GM23338 (cell line): Measurements from ENCODE around the gene CCBE1. TPM values are rescaled to one million over a fixed set of nuclear protein-coding genes. Genes with fewer than 3 reads are reported as not detected.

Experiments
- ATAC-seq: fragments of 200-7000 bp; cut with Tn5 transposase; 3 replicates; pipeline ENCODE4 v1.9.1; 2020
- DNase-seq: peaks from one replicate; pipeline ENCODE4 v3.0.0-alpha.2; 2015; ENCODE audit warnings: low spot score
- H2AFZ ChIP-seq: fragments of 200-600 bp; sonication (generic); 2 replicates; pipeline ENCODE4 v1.8.0; 2016; ENCODE audit warnings: antibody characterized with exemption, mild to moderate bottlenecking, moderate library complexity
- H3F3A ChIP-seq: fragments of 200-600 bp; sonication (generic); replicated peaks from 2 replicates; pipeline ENCODE4 v1.8.0; 2017; ENCODE audit warnings: antibody characterized with exemption, mixed run types, low read depth
- H3K27ac ChIP-seq: fragments of 200-600 bp; sonication (generic); 2 replicates; pipeline ENCODE4 v1.6.1; 2016; ENCODE audit warnings: low read depth
- H3K27me3 ChIP-seq: fragments of 200-600 bp; sonication (generic); 2 replicates; pipeline ENCODE4 v1.8.0; 2016; ENCODE audit warnings: mild to moderate bottlenecking, mixed run types, moderate library complexity; ENCODE audit not compliant: insufficient read depth
- H3K36me3 ChIP-seq: fragments of 200-600 bp; sonication (generic); 2 replicates; pipeline ENCODE4 v1.8.0; 2016; ENCODE audit warnings: mild to moderate bottlenecking; ENCODE audit not compliant: insufficient read depth
- H3K4me1 ChIP-seq: fragments of 200-600 bp; sonication (generic); 2 replicates; pipeline ENCODE4 v1.8.0; 2016; ENCODE audit warnings: mild to moderate bottlenecking, moderate library complexity; ENCODE audit not compliant: insufficient read depth
- H3K4me2 ChIP-seq: fragments of 200-600 bp; sonication (generic); 2 replicates; pipeline ENCODE4 v1.7.1; 2017; ENCODE audit warnings: mixed run types
- H3K4me3 ChIP-seq: fragments of 200-600 bp; sonication (generic); 2 replicates; pipeline ENCODE4 v1.6.1; 2016; ENCODE audit warnings: mixed run types
- H3K79me2 ChIP-seq: fragments of 200-600 bp; sonication (generic); replicated peaks from 2 replicates; pipeline ENCODE4 v1.8.0; 2017; ENCODE audit warnings: mild to moderate bottlenecking; ENCODE audit not compliant: insufficient read depth
- H3K9me2 ChIP-seq: fragments of 200-600 bp; sonication (generic); 2 replicates; pipeline ENCODE4 v1.8.0; 2017; ENCODE audit not compliant: insufficient read depth
- H4K20me1 ChIP-seq: fragments of 200-600 bp; sonication (generic); replicated peaks from 2 replicates; pipeline ENCODE4 v1.8.0; 2017; ENCODE audit warnings: mild to moderate bottlenecking; ENCODE audit not compliant: insufficient read depth
- H3K27ac Mint-ChIP-seq: 2 replicates; pipeline ENCODE4 v1.8.0; 2020; ENCODE audit warnings: inconsistent platforms, mild to moderate bottlenecking, moderate library complexity, mixed read lengths
- H3K27me3 Mint-ChIP-seq: 3 replicates; pipeline ENCODE4 v1.8.0; 2022; ENCODE audit warnings: low read depth, mild to moderate bottlenecking, moderate library complexity, mixed read lengths, inconsistent platforms; ENCODE audit not compliant: insufficient read depth, poor library complexity
- H3K36me3 Mint-ChIP-seq: 3 replicates; pipeline ENCODE4 v1.8.0; 2021; ENCODE audit warnings: low read depth, mild to moderate bottlenecking, inconsistent platforms, moderate library complexity, mixed read lengths
- H3K4me1 Mint-ChIP-seq: 3 replicates; pipeline ENCODE4 v1.8.0; 2020; ENCODE audit warnings: mild to moderate bottlenecking, inconsistent platforms, mixed read lengths
- H3K4me3 Mint-ChIP-seq: 3 replicates; pipeline ENCODE4 v1.8.0; 2021; ENCODE audit warnings: moderate library complexity, mild to moderate bottlenecking, inconsistent platforms, mixed read lengths
- H3K9me3 Mint-ChIP-seq: 3 replicates; pipeline ENCODE4 v1.8.0; 2020; ENCODE audit warnings: moderate library complexity, mild to moderate bottlenecking, inconsistent platforms, mixed read lengths
- CREB1 ChIP-seq: fragments of 250-450 bp; sonication (Bioruptor Pico); IDR thresholded peaks from 2 replicates; pipeline ENCODE4 v1.5.0; 2020; ENCODE audit warnings: low read depth, mild to moderate bottlenecking, moderate library complexity
- ETS1 ChIP-seq: IDR thresholded peaks from 2 replicates; pipeline ENCODE4 v1.6.1; 2016; ENCODE audit warnings: antibody characterized with exemption
- EZH2 ChIP-seq: fragments of 200-600 bp; sonication (generic); IDR thresholded peaks from one replicate; pipeline ENCODE4 v1.8.0; 2017; ENCODE audit warnings: antibody characterized with exemption, mild to moderate bottlenecking, low read depth; ENCODE audit not compliant: unreplicated experiment
- EZH2phosphoT487 ChIP-seq: fragments of 200-600 bp; sonication (generic); IDR thresholded peaks from one replicate; pipeline ENCODE4 v1.8.1; 2018; ENCODE audit warnings: antibody characterized with exemption; ENCODE audit not compliant: unreplicated experiment
- JUNB ChIP-seq: IDR thresholded peaks from one replicate; pipeline ENCODE4 v1.6.1; 2016; ENCODE audit warnings: antibody characterized with exemption; ENCODE audit not compliant: unreplicated experiment
- NANOG ChIP-seq: IDR thresholded peaks from 2 replicates; pipeline ENCODE4 v1.6.1; 2016; ENCODE audit warnings: antibody characterized with exemption, borderline replicate concordance
- REST ChIP-seq: IDR thresholded peaks from one replicate; pipeline ENCODE4 v1.6.1; 2018; ENCODE audit warnings: antibody characterized with exemption; ENCODE audit not compliant: unreplicated experiment
- ZNF114 ChIP-seq: fragments of 250-450 bp; sonication (Bioruptor Pico); IDR thresholded peaks from 2 replicates; pipeline ENCODE4 v1.5.0; 2020; ENCODE audit warnings: mild to moderate bottlenecking, moderate library complexity
- ZNF331 ChIP-seq: fragments of 250-450 bp; sonication (Bioruptor Pico); IDR thresholded peaks from 2 replicates; pipeline ENCODE4 v1.5.0; 2020; ENCODE audit warnings: low read depth, mild to moderate bottlenecking, moderate library complexity
- ZNF462 ChIP-seq: fragments of 250-450 bp; sonication (Bioruptor Pico); IDR thresholded peaks from 2 replicates; pipeline ENCODE4 v1.5.0; 2020; ENCODE audit warnings: mild to moderate bottlenecking, moderate library complexity
- polyA plus RNA-seq: library from polyadenylated mRNA; unstranded; fragments of >200 nt; fragmentation: Nextera tagmentation; extraction: Ambion mirVana; gene quantifications from 2 replicates; pipeline ENCODE4 v1.2.1, GENCODE V29; 2016
- total RNA-seq: library from RNA; depleted of rRNA; stranded (reverse); fragments of >200 nt; shearing (Covaris generic); gene quantifications from 2 replicates; pipeline ENCODE4 v1.2.3, GENCODE V29; 2014
- TF ChIP-seq, protein P1 (sequence below), 2 experiments: fragments of 200-600 bp in 1 of 2; sonication (generic) in 1 of 2; conservative IDR thresholded peaks; 2 replicates each; pipeline versions ENCODE4 v1.5.1 to v1.6.1; 2016 to 2017; ENCODE audit warnings: antibody characterized with exemption in 2 of 2, low read depth in 2 of 2, mild to moderate bottlenecking in 2 of 2, moderate library complexity in 1 of 2

The CCBE1 gene
- total and polyA plus RNA-seq, 2 experiments from 2014 or later, result 2.1 to 2.6 TPM

DNA sequence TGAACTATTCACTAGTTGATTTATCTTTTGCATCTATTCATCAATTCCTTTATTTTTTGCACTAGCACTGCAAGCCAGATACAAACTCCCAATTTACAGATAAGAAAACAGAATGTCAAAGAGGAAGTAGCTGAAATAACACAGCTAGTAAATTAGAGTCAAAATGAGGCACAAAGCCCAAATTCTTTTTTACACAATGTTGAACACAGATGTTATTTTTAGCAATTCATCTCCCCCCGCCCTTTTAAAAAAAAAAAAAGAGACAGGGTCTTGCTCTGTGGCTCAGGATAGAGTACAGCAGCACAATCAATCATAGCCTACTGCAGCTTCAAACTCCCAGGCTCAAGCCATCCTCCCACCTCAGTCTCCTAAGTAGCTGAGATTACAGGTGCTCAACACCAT lies 127.8 kb downstream of the CCBE1 start:
- Histone ChIP-seq H3K27ac (no peak overlapping the region), H4K20me1 (no peaks in the 10 kb centered on the region), H2AFZ (no peak overlapping the region), H3K4me2 (no peak overlapping the region), H3K27me3 (no peaks in the 10 kb centered on the region), H3F3A (no peaks in the 10 kb centered on the region), H3K36me3 (no peaks in the 10 kb centered on the region), H3K9me2 (peaks cover 12% of the 10 kb centered on the region), H3K4me1 (peaks cover 3% of the 10 kb centered on the region; the same call in 1 of the 2 replicates), H3K79me2 (no peaks in the 10 kb centered on the region), H3K4me3 (no peak overlapping the region)
- H3K4me1 Mint-ChIP-seq, result peaks cover 24% of the 10 kb centered on the region
- ATAC-seq, result no peak
- no peaks in the 10 kb centered on the region for H3K36me3 Mint-ChIP-seq
- no peaks in the 10 kb centered on the region; the same call in 2 of the 3 replicates for H3K9me3 Mint-ChIP-seq
- H3K27ac Mint-ChIP-seq, result no peak overlapping the region
- no peak for DNase-seq
- no peak for TF ChIP-seq REST
- TF ChIP-seq JUNB, result no peak
- TF ChIP-seq EZH2, result no peak
- TF ChIP-seq ZNF114 (CRISPR knock-in tag), result no peak
- no peak for TF ChIP-seq ETS1
- TF ChIP-seq ZNF462, result no peak
- no peak for TF ChIP-seq CREB1 (CRISPR knock-in tag)
- TF ChIP-seq NANOG, result no peak
- TF ChIP-seq, protein P1, sequence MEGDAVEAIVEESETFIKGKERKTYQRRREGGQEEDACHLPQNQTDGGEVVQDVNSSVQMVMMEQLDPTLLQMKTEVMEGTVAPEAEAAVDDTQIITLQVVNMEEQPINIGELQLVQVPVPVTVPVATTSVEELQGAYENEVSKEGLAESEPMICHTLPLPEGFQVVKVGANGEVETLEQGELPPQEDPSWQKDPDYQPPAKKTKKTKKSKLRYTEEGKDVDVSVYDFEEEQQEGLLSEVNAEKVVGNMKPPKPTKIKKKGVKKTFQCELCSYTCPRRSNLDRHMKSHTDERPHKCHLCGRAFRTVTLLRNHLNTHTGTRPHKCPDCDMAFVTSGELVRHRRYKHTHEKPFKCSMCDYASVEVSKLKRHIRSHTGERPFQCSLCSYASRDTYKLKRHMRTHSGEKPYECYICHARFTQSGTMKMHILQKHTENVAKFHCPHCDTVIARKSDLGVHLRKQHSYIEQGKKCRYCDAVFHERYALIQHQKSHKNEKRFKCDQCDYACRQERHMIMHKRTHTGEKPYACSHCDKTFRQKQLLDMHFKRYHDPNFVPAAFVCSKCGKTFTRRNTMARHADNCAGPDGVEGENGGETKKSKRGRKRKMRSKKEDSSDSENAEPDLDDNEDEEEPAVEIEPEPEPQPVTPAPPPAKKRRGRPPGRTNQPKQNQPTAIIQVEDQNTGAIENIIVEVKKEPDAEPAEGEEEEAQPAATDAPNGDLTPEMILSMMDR (conservative IDR thresholded peaks at IDR 0.05; ENCODE audit: low read depth in 2 of 2), result no peak
- no peak for TF ChIP-seq ZNF331 (CRISPR knock-in tag)
- TF ChIP-seq EZH2phosphoT487, result no peak
- H3K4me3 Mint-ChIP-seq, result no peak overlapping the region
- H3K27me3 Mint-ChIP-seq, result peaks cover 1% of the 10 kb centered on the region
